HG03432 (cell line): ENCODE results near the gene GXYLT2.

Experiments
- ATAC-seq: cut with Tn5 transposase; IDR thresholded peaks from one replicate; pipeline ENCODE4 v1.9.1; 2021; ENCODE audit warnings: mild to moderate bottlenecking, moderate library complexity; ENCODE audit not compliant: unreplicated experiment

GXYLT2 gene

GRCh38 chr3:72930754-72931153 lies 42.9 kb downstream of the GXYLT2 start:
- no peak for ATAC-seq

- ATAC-seq: no peak
These were observed 44.6 kb downstream of the GXYLT2 start for GRCh38 chr3:72932416-72932815.

GRCh38 chr3:72938471-72939265 lies 50.8 kb downstream of the GXYLT2 start:
- ATAC-seq: peak; percentile 93

- no peak for ATAC-seq
These were observed 53.4 kb downstream of the GXYLT2 start for GRCh38 chr3:72941245-72941644.

- no peak for ATAC-seq
These were observed 54.6 kb downstream of the GXYLT2 start for GRCh38 chr3:72942427-72942826.

- no peak for ATAC-seq
These were observed 56.9 kb downstream of the GXYLT2 start for GRCh38 chr3:72944696-72945095.

GRCh38 chr3:72947715-72948490 lies 60.1 kb downstream of the GXYLT2 start:
- ATAC-seq: no peak

GRCh38 chr3:72949016-72949415 lies 61.2 kb downstream of the GXYLT2 start:
- ATAC-seq: no peak

GRCh38 chr3:72950372-72950771 lies 62.5 kb downstream of the GXYLT2 start:
- ATAC-seq: peak; percentile 53

- peak; percentile 15 for ATAC-seq
These were observed 63.0 kb downstream of the GXYLT2 start for GRCh38 chr3:72950801-72951200.

- peak; percentile 76 for ATAC-seq
These were observed 63.4 kb downstream of the GXYLT2 start for GRCh38 chr3:72951259-72951722.

GRCh38 chr3:72953325-72953956 lies 65.6 kb downstream of the GXYLT2 start:
- no peak for ATAC-seq

GRCh38 chr3:72957297-72957696 lies 69.5 kb downstream of the GXYLT2 start:
- ATAC-seq: no peak

GRCh38 chr3:72959336-72959735 lies 71.5 kb downstream of the GXYLT2 start:
- ATAC-seq: no peak

- no peak for ATAC-seq
These were observed 73.1 kb downstream of the GXYLT2 start for GRCh38 chr3:72960812-72961518.

- no peak for ATAC-seq
These were observed 73.9 kb downstream of the GXYLT2 start for GRCh38 chr3:72961752-72962151.

- no peak for ATAC-seq
These were observed 74.5 kb downstream of the GXYLT2 start for GRCh38 chr3:72962317-72962716.

- ATAC-seq: peak; percentile 57
These were observed 76.8 kb downstream of the GXYLT2 start for GRCh38 chr3:72964633-72965032.

- ATAC-seq: no peak
These were observed 80.4 kb downstream of the GXYLT2 start for GRCh38 chr3:72968266-72968664.

GRCh38 chr3:72969766-72970165 lies 81.9 kb downstream of the GXYLT2 start:
- no peak for ATAC-seq

- no peak for ATAC-seq
These were observed 83.1 kb downstream of the GXYLT2 start for GRCh38 chr3:72970942-72971341.
